ENCODE results near the gene SCMH1.
"Not testable (repeated sequence)": the region's sequence is repeated elsewhere in the genome, so short reads cannot be mapped to it uniquely, and the experiment has no call there.

DNA sequence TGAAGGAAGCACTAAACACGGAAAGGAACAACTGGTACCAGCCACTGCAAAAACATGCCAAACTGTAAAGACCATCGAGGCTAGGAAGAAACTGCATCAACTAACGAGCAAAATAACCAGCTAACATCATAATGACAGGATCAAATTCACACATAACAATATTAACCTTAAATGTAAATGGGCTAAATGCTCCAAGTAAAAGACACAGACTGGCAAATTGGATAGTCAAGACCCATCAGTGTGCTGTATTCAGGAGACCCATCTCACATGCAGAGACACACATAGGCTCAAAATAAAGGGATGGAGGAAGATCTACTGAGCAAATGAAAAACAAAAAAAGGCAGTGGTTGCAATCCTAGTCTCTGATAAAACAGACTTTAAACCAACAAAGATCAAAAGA lies 63.9 kb downstream of the SCMH1 start:
- TF ChIP-seq ZNF621, KLF8 (tag by site-specific recombination; IDR thresholded peaks at IDR 0.05): not testable (repeated sequence)
- TF ChIP-seq, protein P1, sequence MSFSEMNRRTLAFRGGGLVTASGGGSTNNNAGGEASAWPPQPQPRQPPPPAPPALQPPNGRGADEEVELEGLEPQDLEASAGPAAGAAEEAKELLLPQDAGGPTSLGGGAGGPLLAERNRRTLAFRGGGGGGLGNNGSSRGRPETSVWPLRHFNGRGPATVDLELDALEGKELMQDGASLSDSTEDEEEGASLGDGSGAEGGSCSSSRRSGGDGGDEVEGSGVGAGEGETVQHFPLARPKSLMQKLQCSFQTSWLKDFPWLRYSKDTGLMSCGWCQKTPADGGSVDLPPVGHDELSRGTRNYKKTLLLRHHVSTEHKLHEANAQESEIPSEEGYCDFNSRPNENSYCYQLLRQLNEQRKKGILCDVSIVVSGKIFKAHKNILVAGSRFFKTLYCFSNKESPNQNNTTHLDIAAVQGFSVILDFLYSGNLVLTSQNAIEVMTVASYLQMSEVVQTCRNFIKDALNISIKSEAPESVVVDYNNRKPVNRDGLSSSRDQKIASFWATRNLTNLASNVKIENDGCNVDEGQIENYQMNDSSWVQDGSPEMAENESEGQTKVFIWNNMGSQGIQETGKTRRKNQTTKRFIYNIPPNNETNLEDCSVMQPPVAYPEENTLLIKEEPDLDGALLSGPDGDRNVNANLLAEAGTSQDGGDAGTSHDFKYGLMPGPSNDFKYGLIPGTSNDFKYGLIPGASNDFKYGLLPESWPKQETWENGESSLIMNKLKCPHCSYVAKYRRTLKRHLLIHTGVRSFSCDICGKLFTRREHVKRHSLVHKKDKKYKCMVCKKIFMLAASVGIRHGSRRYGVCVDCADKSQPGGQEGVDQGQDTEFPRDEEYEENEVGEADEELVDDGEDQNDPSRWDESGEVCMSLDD (tag by site-specific recombination; IDR thresholded peaks at IDR 0.05), result not testable (repeated sequence)
- TF ChIP-seq, protein P2, sequence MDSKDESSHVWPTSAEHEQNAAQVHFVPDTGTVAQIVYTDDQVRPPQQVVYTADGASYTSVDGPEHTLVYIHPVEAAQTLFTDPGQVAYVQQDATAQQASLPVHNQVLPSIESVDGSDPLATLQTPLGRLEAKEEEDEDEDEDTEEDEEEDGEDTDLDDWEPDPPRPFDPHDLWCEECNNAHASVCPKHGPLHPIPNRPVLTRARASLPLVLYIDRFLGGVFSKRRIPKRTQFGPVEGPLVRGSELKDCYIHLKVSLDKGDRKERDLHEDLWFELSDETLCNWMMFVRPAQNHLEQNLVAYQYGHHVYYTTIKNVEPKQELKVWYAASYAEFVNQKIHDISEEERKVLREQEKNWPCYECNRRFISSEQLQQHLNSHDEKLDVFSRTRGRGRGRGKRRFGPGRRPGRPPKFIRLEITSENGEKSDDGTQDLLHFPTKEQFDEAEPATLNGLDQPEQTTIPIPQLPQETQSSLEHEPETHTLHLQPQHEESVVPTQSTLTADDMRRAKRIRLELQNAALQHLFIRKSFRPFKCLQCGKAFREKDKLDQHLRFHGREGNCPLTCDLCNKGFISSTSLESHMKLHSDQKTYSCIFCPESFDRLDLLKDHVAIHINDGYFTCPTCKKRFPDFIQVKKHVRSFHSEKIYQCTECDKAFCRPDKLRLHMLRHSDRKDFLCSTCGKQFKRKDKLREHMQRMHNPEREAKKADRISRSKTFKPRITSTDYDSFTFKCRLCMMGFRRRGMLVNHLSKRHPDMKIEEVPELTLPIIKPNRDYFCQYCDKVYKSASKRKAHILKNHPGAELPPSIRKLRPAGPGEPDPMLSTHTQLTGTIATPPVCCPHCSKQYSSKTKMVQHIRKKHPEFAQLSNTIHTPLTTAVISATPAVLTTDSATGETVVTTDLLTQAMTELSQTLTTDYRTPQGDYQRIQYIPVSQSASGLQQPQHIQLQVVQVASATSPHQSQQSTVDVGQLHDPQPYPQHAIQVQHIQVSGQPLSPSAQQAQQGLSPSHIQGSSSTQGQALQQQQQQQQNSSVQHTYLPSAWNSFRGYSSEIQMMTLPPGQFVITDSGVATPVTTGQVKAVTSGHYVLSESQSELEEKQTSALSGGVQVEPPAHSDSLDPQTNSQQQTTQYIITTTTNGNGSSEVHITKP (tag by site-specific recombination; IDR thresholded peaks at IDR 0.05), result not testable (repeated sequence)
